ENCODE measurements around the gene ANKRD28. TPM values are rescaled to one million over a fixed set of nuclear protein-coding genes. Genes with fewer than 3 reads are reported as not detected.

ANKRD28 gene
- total and polyA plus RNA-seq, 2 of the 8 experiments (the other 6 are each of a cell fraction or from before 2014, with no cell fraction given) = 39.1 to 61.7 TPM

GRCh38 chr3:15755181-15755580 is 42.6 kb downstream of the ANKRD28 start (continued):
- TF ChIP-seq EP300 (IDR thresholded peaks at IDR 0.05; ENCODE audit: borderline replicate concordance in 1 of 2, low read depth in 2 of 2, low read length in 2 of 2) (no peak), ATF3 (IDR thresholded peaks at IDR 0.05; ENCODE audit: insufficient read depth, low read depth, low read length) (no peak), BACH1 (IDR thresholded peaks at IDR 0.05; ENCODE audit: low read length) (no peak), SUZ12 (IDR thresholded peaks at IDR 0.05; ENCODE audit: low read length) (no peak), CHD1 (IDR thresholded peaks at IDR 0.05; ENCODE audit: low read depth, low read length) (no peak)
- TF ChIP-seq, protein P1, sequence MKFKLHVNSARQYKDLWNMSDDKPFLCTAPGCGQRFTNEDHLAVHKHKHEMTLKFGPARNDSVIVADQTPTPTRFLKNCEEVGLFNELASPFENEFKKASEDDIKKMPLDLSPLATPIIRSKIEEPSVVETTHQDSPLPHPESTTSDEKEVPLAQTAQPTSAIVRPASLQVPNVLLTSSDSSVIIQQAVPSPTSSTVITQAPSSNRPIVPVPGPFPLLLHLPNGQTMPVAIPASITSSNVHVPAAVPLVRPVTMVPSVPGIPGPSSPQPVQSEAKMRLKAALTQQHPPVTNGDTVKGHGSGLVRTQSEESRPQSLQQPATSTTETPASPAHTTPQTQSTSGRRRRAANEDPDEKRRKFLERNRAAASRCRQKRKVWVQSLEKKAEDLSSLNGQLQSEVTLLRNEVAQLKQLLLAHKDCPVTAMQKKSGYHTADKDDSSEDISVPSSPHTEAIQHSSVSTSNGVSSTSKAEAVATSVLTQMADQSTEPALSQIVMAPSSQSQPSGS (IDR thresholded peaks at IDR 0.05; ENCODE audit: low read length) = no peak
